ENCODE measurements around the gene HSP90AA1.
"Not testable (repeated sequence)": the region's sequence is repeated elsewhere in the genome, so short reads cannot be mapped to it uniquely, and the experiment has no call there.

The HSP90AA1 gene

GRCh38 chr14:102092806-102093205 lies 6.0 kb upstream of the HSP90AA1 start:
- DNase-seq: no peak

- DNase-seq: no peak
Observed at GRCh38 chr14:102090713-102091112, 3.9 kb upstream of the HSP90AA1 start.

- no peak for DNase-seq
Observed at GRCh38 chr14:102089621-102090343, 2.9 kb upstream of the HSP90AA1 start.

- DNase-seq: peak; percentile 86
Observed at GRCh38 chr14:102088012-102088792, 1.4 kb upstream of the HSP90AA1 start.

- DNase-seq: no peak
Observed at GRCh38 chr14:102087762-102088011, 843 bp upstream of the HSP90AA1 start.

- no peak for DNase-seq
Observed at GRCh38 chr14:102086709-102086971, 204 bp downstream of the HSP90AA1 start.

GRCh38 chr14:102085948-102086708 lies 716 bp downstream of the HSP90AA1 start:
- DNase-seq: peak; percentile 77

GRCh38 chr14:102085488-102085887 lies 1.4 kb downstream of the HSP90AA1 start:
- DNase-seq: no peak

- no peak for DNase-seq
Observed at GRCh38 chr14:102084931-102085330, 1.9 kb downstream of the HSP90AA1 start.

- not testable (repeated sequence) for DNase-seq
Observed at GRCh38 chr14:102084522-102084921, 2.3 kb downstream of the HSP90AA1 start.

- DNase-seq: no peak
Observed at GRCh38 chr14:102081231-102082080, 5.4 kb downstream of the HSP90AA1 start.

GRCh38 chr14:102080183-102081080 lies 6.4 kb downstream of the HSP90AA1 start:
- no peak for DNase-seq

GRCh38 chr14:102079700-102079979 lies 7.2 kb downstream of the HSP90AA1 start:
- no peak for DNase-seq

GRCh38 chr14:102078831-102079699 lies 7.8 kb downstream of the HSP90AA1 start:
- DNase-seq: no peak

- DNase-seq: not testable (repeated sequence)
Observed at GRCh38 chr14:102078361-102078791, 8.5 kb downstream of the HSP90AA1 start.

- no peak for DNase-seq
Observed at GRCh38 chr14:102077382-102077709, 9.5 kb downstream of the HSP90AA1 start.

- DNase-seq: no peak
Observed at GRCh38 chr14:102075155-102075554, 11.7 kb downstream of the HSP90AA1 start.

GRCh38 chr14:102074415-102074964 lies 12.4 kb downstream of the HSP90AA1 start:
- DNase-seq: no peak

GRCh38 chr14:102071283-102071998 lies 15.4 kb downstream of the HSP90AA1 start:
- DNase-seq: no peak

- no peak for DNase-seq
Observed at GRCh38 chr14:102066041-102066451, 20.8 kb downstream of the HSP90AA1 start.
